Stimulated activated CD8-positive, alpha-beta memory T cell treated with anti-CD3 and anti-CD28 coated beads, Interleukin-2, amount 100 ng/mL, for 1 hour (primary cell): ENCODE data around the gene SIRT1.
"Not testable (repeated sequence)": the region's sequence is repeated elsewhere in the genome, so short reads cannot be mapped to it uniquely, and the experiment has no call there.

Source experiments
- DNase-seq, 2 donors: peaks; one replicate each; pipeline ENCODE4 v3.0.0-alpha.2; 2020; ENCODE audit warnings: low read depth in 2 of 2

The SIRT1 gene

GRCh38 chr10:67884313-67884841, at the start of gene SIRT1:
TSS of gene SIRT1 (plus strand) at chr10:67884656. CDS start at chr10:67884722, 66 bp downstream.
- peak; percentile 93 for DNase-seq

GRCh38 chr10:67835541-67836394, 48.7 kb upstream of the SIRT1 start:
- DNase-seq: not testable (repeated sequence)

- DNase-seq: no peak
Observed at GRCh38 chr10:67836488-67836887, 48.0 kb upstream of the SIRT1 start.

- no peak for DNase-seq
Observed at GRCh38 chr10:67836972-67837371, 47.5 kb upstream of the SIRT1 start.

- DNase-seq: no peak
Observed at GRCh38 chr10:67837541-67838314, 46.7 kb upstream of the SIRT1 start, which contains the start of gene DNAJC12. TSS of gene DNAJC12 (minus strand) at chr10:67838188. CDS start at chr10:67838011, 177 bp downstream.

- DNase-seq: not testable (repeated sequence)
Observed at GRCh38 chr10:67839511-67839910, 44.9 kb upstream of the SIRT1 start.

GRCh38 chr10:67839951-67840350, 44.5 kb upstream of the SIRT1 start:
- no peak for DNase-seq

- DNase-seq: no peak
Observed at GRCh38 chr10:67841737-67842136, 42.7 kb upstream of the SIRT1 start.

GRCh38 chr10:67843284-67843683, 41.2 kb upstream of the SIRT1 start:
- DNase-seq: no peak

- DNase-seq: peak; percentile 80 to 82
Observed at GRCh38 chr10:67849331-67850011, 35.0 kb upstream of the SIRT1 start.

GRCh38 chr10:67851186-67851585, 33.3 kb upstream of the SIRT1 start:
- DNase-seq: no peak

- DNase-seq: no peak
Observed at GRCh38 chr10:67852761-67853160, 31.7 kb upstream of the SIRT1 start.

- DNase-seq: no peak
Observed at GRCh38 chr10:67853512-67853911, 30.9 kb upstream of the SIRT1 start.

- DNase-seq: no peak
Observed at GRCh38 chr10:67858971-67859370, 25.5 kb upstream of the SIRT1 start.

- no peak for DNase-seq
Observed at GRCh38 chr10:67861750-67862432, 22.6 kb upstream of the SIRT1 start.

GRCh38 chr10:67863094-67863493, 21.4 kb upstream of the SIRT1 start:
- no peak for DNase-seq

- no peak for DNase-seq
Observed at GRCh38 chr10:67864607-67865371, 19.7 kb upstream of the SIRT1 start.

- no peak for DNase-seq
Observed at GRCh38 chr10:67868132-67868531, 16.3 kb upstream of the SIRT1 start.

- no peak for DNase-seq
Observed at GRCh38 chr10:67869996-67870395, 14.5 kb upstream of the SIRT1 start.
